HEK293 (cell line): Measurements from ENCODE around the gene CYP26A1.

ENCODE experiments used
- CTCF ChIA-PET: fragments of 350-600 bp; formaldehyde crosslinking; extraction: SDS; loops from one replicate; lab custom pipeline; 2021; ENCODE audit warnings: antibody characterized with exemption; lab: Yijun Ruan, JAX
- POLR2A ChIA-PET: fragments of 300-600 bp; formaldehyde crosslinking; extraction: SDS; loops from one replicate; lab custom pipeline; 2020; ENCODE audit warnings: antibody characterized with exemption, inconsistent platforms; lab: Yijun Ruan, JAX
- H3K27ac ChIP-seq: fragments of 200-500 bp; sonication (Bioruptor generic); 2 replicates; pipeline ENCODE4 v1.5.1; 2014; ENCODE audit warnings: low read depth, low read length, control low read depth, inconsistent platforms; ENCODE audit errors: extremely low read depth
- H3K36me3 ChIP-seq, 2 experiments: fragments of 200-500 bp in 1 of 2; sonication (Bioruptor generic) in 1 of 2; 1 replicate in 1 of 2; 2 replicates in 1 of 2; pipeline ENCODE4 v1.5.1; 2014 to 2017; ENCODE audit warnings: inconsistent platforms in 2 of 2, low read length in 2 of 2; ENCODE audit not compliant: control insufficient read depth in 2 of 2, insufficient read depth in 1 of 2
- H3K4me1 ChIP-seq: fragments of 200-500 bp; sonication (Bioruptor generic); 2 replicates; pipeline ENCODE4 v1.5.1; 2014; ENCODE audit warnings: mild to moderate bottlenecking, low read length, inconsistent platforms; ENCODE audit not compliant: control insufficient read depth, insufficient read depth
- H3K4me3 ChIP-seq: 2 replicates; pipeline ENCODE4 v1.5.1; 2011; ENCODE audit warnings: low read depth, mild to moderate bottlenecking, control low read depth, low read length, moderate library complexity
- H3K9me3 ChIP-seq: fragments of 200-500 bp; sonication (Bioruptor generic); 2 replicates; pipeline ENCODE4 v1.5.1; 2014; ENCODE audit warnings: low read depth, low read length, inconsistent platforms; ENCODE audit not compliant: control insufficient read depth, insufficient read depth
- ZFHX2 ChIP-seq: fragments of 450-650 bp; formaldehyde crosslinking; conservative IDR thresholded peaks from 2 replicates; pipeline ENCODE4 v1.5.1; 2016; ENCODE audit warnings: missing biosample characterization, missing genetic modification characterization
- ZNF112 ChIP-seq: fragments of 450-650 bp; formaldehyde crosslinking; IDR thresholded peaks from 2 replicates; pipeline ENCODE4 v1.5.0; 2017; ENCODE audit warnings: missing biosample characterization, missing genetic modification characterization
- ZNF121 ChIP-seq: fragments of 450-650 bp; formaldehyde crosslinking; IDR thresholded peaks from 2 replicates; pipeline ENCODE4 v1.5.1; 2016; ENCODE audit warnings: missing biosample characterization, missing genetic modification characterization
- ZNF133 ChIP-seq: fragments of 450-650 bp; formaldehyde crosslinking; IDR thresholded peaks from 2 replicates; pipeline ENCODE4 v1.5.1; 2016; ENCODE audit warnings: missing biosample characterization, missing genetic modification characterization
- ZNF223 ChIP-seq: fragments of 450-650 bp; formaldehyde crosslinking; IDR thresholded peaks from 2 replicates; pipeline ENCODE4 v1.5.1; 2016; ENCODE audit warnings: missing biosample characterization, missing genetic modification characterization
- ZNF518A ChIP-seq: fragments of 450-650 bp; formaldehyde crosslinking; conservative IDR thresholded peaks from 2 replicates; pipeline ENCODE4 v1.5.1; 2016; ENCODE audit warnings: low read depth, missing biosample characterization, missing genetic modification characterization
- ZNF677 ChIP-seq: fragments of 450-650 bp; IDR thresholded peaks from 2 replicates; pipeline ENCODE4 v1.5.0; 2018; ENCODE audit warnings: missing biosample characterization, mild to moderate bottlenecking, missing genetic modification characterization, moderate library complexity
- ZNF76 ChIP-seq: fragments of 450-650 bp; formaldehyde crosslinking; IDR thresholded peaks from 2 replicates; pipeline ENCODE4; 2016; ENCODE audit warnings: low read depth, missing biosample characterization, missing genetic modification characterization, borderline replicate concordance
- ZNF791 ChIP-seq: fragments of 450-650 bp; formaldehyde crosslinking; IDR thresholded peaks from 2 replicates; pipeline ENCODE4 v1.5.1; 2016; ENCODE audit warnings: missing biosample characterization, missing genetic modification characterization
- ZSCAN23 ChIP-seq: fragments of 450-650 bp; formaldehyde crosslinking; IDR thresholded peaks from 2 replicates; pipeline ENCODE4 v1.5.1; 2016; ENCODE audit warnings: missing biosample characterization, missing genetic modification characterization
- TF ChIP-seq, protein P1 (sequence below): fragments of 450-650 bp; formaldehyde crosslinking; IDR thresholded peaks from 2 replicates; pipeline ENCODE4 v1.5.1; 2016; ENCODE audit warnings: missing biosample characterization, missing genetic modification characterization
- TF ChIP-seq, protein P2 (sequence below): fragments of 450-650 bp; formaldehyde crosslinking; IDR thresholded peaks from 2 replicates; pipeline ENCODE4 v1.5.1; 2016; ENCODE audit warnings: missing biosample characterization, missing genetic modification characterization
- TF ChIP-seq, protein P3 (sequence below): fragments of 450-650 bp; formaldehyde crosslinking; IDR thresholded peaks from 2 replicates; pipeline ENCODE4 v1.5.1; 2016; ENCODE audit warnings: missing biosample characterization, missing genetic modification characterization
- TF ChIP-seq, protein P4 (sequence below): fragments of 450-650 bp; formaldehyde crosslinking; IDR thresholded peaks from 2 replicates; pipeline ENCODE4 v1.5.1; 2016; ENCODE audit warnings: missing biosample characterization, missing genetic modification characterization

CYP26A1 gene

GRCh38 chr10:93073539-93074146, at the start of gene CYP26A1 (continued):
- TF ChIP-seq ZNF133 (tag by site-specific recombination) (no peak), ZNF76 (tag by site-specific recombination) (0 out of 2 replicates have a peak, but pooled peaks have one; percentile 37), ZNF121 (tag by site-specific recombination) (no peak), ZNF223 (no peak), ZFHX2 (peak; percentile 71)
- TF ChIP-seq, protein P1, sequence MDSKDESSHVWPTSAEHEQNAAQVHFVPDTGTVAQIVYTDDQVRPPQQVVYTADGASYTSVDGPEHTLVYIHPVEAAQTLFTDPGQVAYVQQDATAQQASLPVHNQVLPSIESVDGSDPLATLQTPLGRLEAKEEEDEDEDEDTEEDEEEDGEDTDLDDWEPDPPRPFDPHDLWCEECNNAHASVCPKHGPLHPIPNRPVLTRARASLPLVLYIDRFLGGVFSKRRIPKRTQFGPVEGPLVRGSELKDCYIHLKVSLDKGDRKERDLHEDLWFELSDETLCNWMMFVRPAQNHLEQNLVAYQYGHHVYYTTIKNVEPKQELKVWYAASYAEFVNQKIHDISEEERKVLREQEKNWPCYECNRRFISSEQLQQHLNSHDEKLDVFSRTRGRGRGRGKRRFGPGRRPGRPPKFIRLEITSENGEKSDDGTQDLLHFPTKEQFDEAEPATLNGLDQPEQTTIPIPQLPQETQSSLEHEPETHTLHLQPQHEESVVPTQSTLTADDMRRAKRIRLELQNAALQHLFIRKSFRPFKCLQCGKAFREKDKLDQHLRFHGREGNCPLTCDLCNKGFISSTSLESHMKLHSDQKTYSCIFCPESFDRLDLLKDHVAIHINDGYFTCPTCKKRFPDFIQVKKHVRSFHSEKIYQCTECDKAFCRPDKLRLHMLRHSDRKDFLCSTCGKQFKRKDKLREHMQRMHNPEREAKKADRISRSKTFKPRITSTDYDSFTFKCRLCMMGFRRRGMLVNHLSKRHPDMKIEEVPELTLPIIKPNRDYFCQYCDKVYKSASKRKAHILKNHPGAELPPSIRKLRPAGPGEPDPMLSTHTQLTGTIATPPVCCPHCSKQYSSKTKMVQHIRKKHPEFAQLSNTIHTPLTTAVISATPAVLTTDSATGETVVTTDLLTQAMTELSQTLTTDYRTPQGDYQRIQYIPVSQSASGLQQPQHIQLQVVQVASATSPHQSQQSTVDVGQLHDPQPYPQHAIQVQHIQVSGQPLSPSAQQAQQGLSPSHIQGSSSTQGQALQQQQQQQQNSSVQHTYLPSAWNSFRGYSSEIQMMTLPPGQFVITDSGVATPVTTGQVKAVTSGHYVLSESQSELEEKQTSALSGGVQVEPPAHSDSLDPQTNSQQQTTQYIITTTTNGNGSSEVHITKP (tag by site-specific recombination) = peak; percentile 32; the same call in 1 of the 2 replicates

- ChIA-PET CTCF (interaction anchor here (1.6 kb wide), 1 partner anchor 8 kb away, joined by 5 read pairs; no protein-coding TSS in a partner anchor), POLR2A (no interaction called here)
- H3K36me3 ChIP-seq = no peaks in the 10 kb centered on the region
- no peak overlapping the region for H3K27ac ChIP-seq
- no peaks in the 10 kb centered on the region for H3K4me1 ChIP-seq
- TF ChIP-seq, protein P2, sequence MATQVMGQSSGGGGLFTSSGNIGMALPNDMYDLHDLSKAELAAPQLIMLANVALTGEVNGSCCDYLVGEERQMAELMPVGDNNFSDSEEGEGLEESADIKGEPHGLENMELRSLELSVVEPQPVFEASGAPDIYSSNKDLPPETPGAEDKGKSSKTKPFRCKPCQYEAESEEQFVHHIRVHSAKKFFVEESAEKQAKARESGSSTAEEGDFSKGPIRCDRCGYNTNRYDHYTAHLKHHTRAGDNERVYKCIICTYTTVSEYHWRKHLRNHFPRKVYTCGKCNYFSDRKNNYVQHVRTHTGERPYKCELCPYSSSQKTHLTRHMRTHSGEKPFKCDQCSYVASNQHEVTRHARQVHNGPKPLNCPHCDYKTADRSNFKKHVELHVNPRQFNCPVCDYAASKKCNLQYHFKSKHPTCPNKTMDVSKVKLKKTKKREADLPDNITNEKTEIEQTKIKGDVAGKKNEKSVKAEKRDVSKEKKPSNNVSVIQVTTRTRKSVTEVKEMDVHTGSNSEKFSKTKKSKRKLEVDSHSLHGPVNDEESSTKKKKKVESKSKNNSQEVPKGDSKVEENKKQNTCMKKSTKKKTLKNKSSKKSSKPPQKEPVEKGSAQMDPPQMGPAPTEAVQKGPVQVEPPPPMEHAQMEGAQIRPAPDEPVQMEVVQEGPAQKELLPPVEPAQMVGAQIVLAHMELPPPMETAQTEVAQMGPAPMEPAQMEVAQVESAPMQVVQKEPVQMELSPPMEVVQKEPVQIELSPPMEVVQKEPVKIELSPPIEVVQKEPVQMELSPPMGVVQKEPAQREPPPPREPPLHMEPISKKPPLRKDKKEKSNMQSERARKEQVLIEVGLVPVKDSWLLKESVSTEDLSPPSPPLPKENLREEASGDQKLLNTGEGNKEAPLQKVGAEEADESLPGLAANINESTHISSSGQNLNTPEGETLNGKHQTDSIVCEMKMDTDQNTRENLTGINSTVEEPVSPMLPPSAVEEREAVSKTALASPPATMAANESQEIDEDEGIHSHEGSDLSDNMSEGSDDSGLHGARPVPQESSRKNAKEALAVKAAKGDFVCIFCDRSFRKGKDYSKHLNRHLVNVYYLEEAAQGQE = no peak
- H3K4me3 ChIP-seq = no peak overlapping the region
- no peaks in the 10 kb centered on the region for H3K9me3 ChIP-seq
Measured at GRCh38 chr10:93026072-93026471, 47.6 kb upstream of the CYP26A1 start.

GRCh38 chr10:93027508-93027907, 46.2 kb upstream of the CYP26A1 start:
- Histone ChIP-seq H3K4me3 (no peak overlapping the region), H3K4me1 (no peaks in the 10 kb centered on the region), H3K27ac (no peak overlapping the region), H3K36me3 (no peaks in the 10 kb centered on the region), H3K9me3 (no peaks in the 10 kb centered on the region)
- CTCF ChIA-PET = interaction anchor here (0.8 kb wide), 1 partner anchor 25 kb away, joined by 3 read pairs; no protein-coding TSS in a partner anchor
- POLR2A ChIA-PET = no interaction called here
- TF ChIP-seq, protein P3, sequence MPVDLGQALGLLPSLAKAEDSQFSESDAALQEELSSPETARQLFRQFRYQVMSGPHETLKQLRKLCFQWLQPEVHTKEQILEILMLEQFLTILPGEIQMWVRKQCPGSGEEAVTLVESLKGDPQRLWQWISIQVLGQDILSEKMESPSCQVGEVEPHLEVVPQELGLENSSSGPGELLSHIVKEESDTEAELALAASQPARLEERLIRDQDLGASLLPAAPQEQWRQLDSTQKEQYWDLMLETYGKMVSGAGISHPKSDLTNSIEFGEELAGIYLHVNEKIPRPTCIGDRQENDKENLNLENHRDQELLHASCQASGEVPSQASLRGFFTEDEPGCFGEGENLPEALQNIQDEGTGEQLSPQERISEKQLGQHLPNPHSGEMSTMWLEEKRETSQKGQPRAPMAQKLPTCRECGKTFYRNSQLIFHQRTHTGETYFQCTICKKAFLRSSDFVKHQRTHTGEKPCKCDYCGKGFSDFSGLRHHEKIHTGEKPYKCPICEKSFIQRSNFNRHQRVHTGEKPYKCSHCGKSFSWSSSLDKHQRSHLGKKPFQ (tag by site-specific recombination) = no peak
- TF ChIP-seq, protein P4, sequence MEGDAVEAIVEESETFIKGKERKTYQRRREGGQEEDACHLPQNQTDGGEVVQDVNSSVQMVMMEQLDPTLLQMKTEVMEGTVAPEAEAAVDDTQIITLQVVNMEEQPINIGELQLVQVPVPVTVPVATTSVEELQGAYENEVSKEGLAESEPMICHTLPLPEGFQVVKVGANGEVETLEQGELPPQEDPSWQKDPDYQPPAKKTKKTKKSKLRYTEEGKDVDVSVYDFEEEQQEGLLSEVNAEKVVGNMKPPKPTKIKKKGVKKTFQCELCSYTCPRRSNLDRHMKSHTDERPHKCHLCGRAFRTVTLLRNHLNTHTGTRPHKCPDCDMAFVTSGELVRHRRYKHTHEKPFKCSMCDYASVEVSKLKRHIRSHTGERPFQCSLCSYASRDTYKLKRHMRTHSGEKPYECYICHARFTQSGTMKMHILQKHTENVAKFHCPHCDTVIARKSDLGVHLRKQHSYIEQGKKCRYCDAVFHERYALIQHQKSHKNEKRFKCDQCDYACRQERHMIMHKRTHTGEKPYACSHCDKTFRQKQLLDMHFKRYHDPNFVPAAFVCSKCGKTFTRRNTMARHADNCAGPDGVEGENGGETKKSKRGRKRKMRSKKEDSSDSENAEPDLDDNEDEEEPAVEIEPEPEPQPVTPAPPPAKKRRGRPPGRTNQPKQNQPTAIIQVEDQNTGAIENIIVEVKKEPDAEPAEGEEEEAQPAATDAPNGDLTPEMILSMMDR (tag by site-specific recombination) = no peak
- no peak for TF ChIP-seq ZNF518A
- TF ChIP-seq ZNF677 (tag by site-specific recombination) = no peak
- no peak for TF ChIP-seq ZNF791 (tag by site-specific recombination)
- TF ChIP-seq ZNF112 = no peak
- no peak for TF ChIP-seq ZSCAN23 (tag by site-specific recombination)
